Stomach (tissue), 4 donors: Measurements from ENCODE around the gene ZCWPW1.

Source experiments
- CTCF ChIP-seq, 7 experiments: fragments of 450-650 bp in 4 of 7; fragments of 200-600 bp in 3 of 7; sonication (generic) in 3 of 7; IDR thresholded peaks; one replicate each; pipeline ENCODE4 v1.5.1; 2016 to 2019; ENCODE audit warnings: antibody characterized with exemption in 7 of 7, control low read depth in 2 of 7, mild to moderate bottlenecking in 1 of 7
- POLR2A ChIP-seq, 4 donors: fragments of 450-650 bp; IDR thresholded peaks; one replicate each; pipeline ENCODE4 v1.6.1; 2016; ENCODE audit warnings: antibody characterized with exemption in 4 of 4, control low read depth in 2 of 4, mild to moderate bottlenecking in 1 of 4, moderate library complexity in 1 of 4

GRCh38 chr7:100372694-100373093 is 55.8 kb downstream of the ZCWPW1 start:
- TF ChIP-seq POLR2A (IDR thresholded peaks at IDR 0.05) (no peak), CTCF (IDR thresholded peaks at IDR 0.05) (no peak)
